A549 (cell line): Measurements from ENCODE around the gene SLCO3A1. TPM values are rescaled to one million over a fixed set of nuclear protein-coding genes. Genes with fewer than 3 reads are reported as not detected.

Source experiments
- ATAC-seq, 2 experiments: fragments of 200-7000 bp in 1 of 2; fragments of >200 bp in 1 of 2; cut with Nextera tagmentation in 1 of 2; cut with Tn5 transposase in 1 of 2; 3 replicates each; pipeline versions ENCODE4 v1.8.0 to v1.9.1; 2018 to 2020; ENCODE audit warnings: mild to moderate bottlenecking in 1 of 2, moderate library complexity in 1 of 2
- CTCF ChIA-PET: fragments of 300-600 bp; sonication (Branson Sonifier 250); formaldehyde crosslinking; extraction: SDS; loops from one replicate; lab custom pipeline; 2021; ENCODE audit warnings: antibody characterized with exemption, inconsistent platforms; lab: Yijun Ruan, JAX
- POLR2A ChIA-PET: fragments of 350-600 bp; formaldehyde crosslinking; extraction: SDS; loops from one replicate; lab custom pipeline; 2021; ENCODE audit warnings: antibody characterized with exemption, inconsistent platforms; lab: Yijun Ruan, JAX
- DNase-seq, 2 experiments: peaks; one replicate each; pipeline versions ENCODE4 v3.0.0 to v3.0.0-alpha.2; 2011 to 2016; ENCODE audit warnings: low read depth in 1 of 2, low spot score in 1 of 2
- FAIRE-seq: peaks from 2 replicates; lab custom pipeline; 2011; peaks lifted over from hg19 to GRCh38; lab: Jason Lieb, UNC
- H3K27ac ChIP-seq, 2 experiments: fragments of >200 bp; sonication (Bioruptor Twin); formaldehyde crosslinking; 3 replicates each; pipeline ENCODE4 v1.5.1; 2016 to 2017
- H3K4me1 ChIP-seq: fragments of >200 bp; sonication (Bioruptor Twin); formaldehyde crosslinking; 3 replicates; pipeline ENCODE4 v1.6.1; 2016
- H3K4me2 ChIP-seq: fragments of >200 bp; sonication (Bioruptor Twin); formaldehyde crosslinking; 3 replicates; pipeline ENCODE4 v1.6.1; 2016
- H3K4me3 ChIP-seq: fragments of >200 bp; sonication (Bioruptor Twin); formaldehyde crosslinking; 3 replicates; pipeline ENCODE4 v1.5.1; 2016
- H3K9me3 ChIP-seq: fragments of >200 bp; sonication (Bioruptor Twin); formaldehyde crosslinking; 3 replicates; pipeline ENCODE4 v1.6.1; 2016
- BHLHE40 ChIP-seq: IDR thresholded peaks from 2 replicates; pipeline ENCODE4 v1.6.1; 2012; ENCODE audit warnings: low read depth, low read length, inconsistent platforms
- CBX2 ChIP-seq: fragments of 200-600 bp; sonication (generic); IDR thresholded peaks from 2 replicates; pipeline ENCODE4 v1.6.1; 2016; ENCODE audit warnings: low read depth, mild to moderate bottlenecking, borderline replicate concordance
- CBX8 ChIP-seq: fragments of 200-600 bp; sonication (generic); IDR thresholded peaks from 2 replicates; pipeline ENCODE4 v1.6.1; 2016
- CHD2 ChIP-seq: fragments of 150-350 bp; IDR thresholded peaks from 2 replicates; pipeline ENCODE4 v1.6.1; 2014; ENCODE audit warnings: low read length; ENCODE audit not compliant: partially characterized antibody
- EHMT2 ChIP-seq: fragments of 200-600 bp; sonication (generic); IDR thresholded peaks from 2 replicates; pipeline ENCODE4 v1.6.1; 2016; ENCODE audit warnings: antibody characterized with exemption, low read depth, mild to moderate bottlenecking, moderate library complexity
- FOSL2 ChIP-seq, 2 experiments: fragments of 450-650 bp in 1 of 2; fragments of >200 bp in 1 of 2; sonication (Bioruptor Twin) in 1 of 2; formaldehyde crosslinking; IDR thresholded peaks; 2 replicates each; pipeline versions ENCODE4 v1.5.0 to v1.6.1; 2016 to 2020; ENCODE audit warnings: mild to moderate bottlenecking in 1 of 2, moderate library complexity in 1 of 2
- HOXB13 ChIP-seq: fragments of 250-450 bp; sonication (Bioruptor Pico); IDR thresholded peaks from 2 replicates; pipeline ENCODE4 v1.5.0; 2020; ENCODE audit warnings: low read depth, mild to moderate bottlenecking, moderate library complexity
- HOXB5 ChIP-seq: fragments of 250-450 bp; sonication (Bioruptor Pico); IDR thresholded peaks from 2 replicates; pipeline ENCODE4 v1.5.0; 2020; ENCODE audit warnings: mild to moderate bottlenecking, moderate library complexity
- JUN ChIP-seq, 2 experiments: fragments of >200 bp; sonication (Bioruptor Twin); formaldehyde crosslinking; IDR thresholded peaks; 2 replicates in 1 of 2; 3 replicates in 1 of 2; pipeline ENCODE4 v1.6.1; 2016 to 2017
- MAZ ChIP-seq: fragments of 150-350 bp; IDR thresholded peaks from 2 replicates; pipeline ENCODE4 v1.6.1; 2014; ENCODE audit warnings: antibody characterized with exemption, low read depth, low read length, borderline replicate concordance
- NPAS2 ChIP-seq: fragments of 250-450 bp; sonication (Bioruptor Pico); IDR thresholded peaks from 2 replicates; pipeline ENCODE4 v1.8.0; 2022; ENCODE audit warnings: mild to moderate bottlenecking, moderate library complexity, borderline replicate concordance
- PHF8 ChIP-seq: fragments of 200-600 bp; sonication (generic); IDR thresholded peaks from 2 replicates; pipeline ENCODE4 v1.6.1; 2016; ENCODE audit warnings: low read depth, mild to moderate bottlenecking, antibody characterized with exemption, moderate library complexity, borderline replicate concordance
- POLR2A ChIP-seq: IDR thresholded peaks from 2 replicates; pipeline ENCODE4 v1.6.1; 2012; ENCODE audit warnings: mild to moderate bottlenecking, low read length
- RNF2 ChIP-seq: fragments of 200-600 bp; sonication (generic); IDR thresholded peaks from 2 replicates; pipeline ENCODE4 v1.6.1; 2016; ENCODE audit warnings: low read depth, mild to moderate bottlenecking, antibody characterized with exemption, moderate library complexity, borderline replicate concordance
- SREBF2 ChIP-seq: fragments of 450-650 bp; IDR thresholded peaks from 2 replicates; pipeline ENCODE4 v1.6.1; 2014; ENCODE audit warnings: mild to moderate bottlenecking, moderate library complexity
- ZFP36 ChIP-seq: fragments of 450-650 bp; IDR thresholded peaks from 2 replicates; pipeline ENCODE4 v1.6.1; 2014; ENCODE audit warnings: borderline replicate concordance; ENCODE audit not compliant: partially characterized antibody
- ZNF302 ChIP-seq: fragments of 250-450 bp; sonication (Bioruptor Pico); IDR thresholded peaks from 2 replicates; pipeline ENCODE4 v1.9.0; 2021; ENCODE audit warnings: inconsistent platforms, mild to moderate bottlenecking, moderate library complexity
- WGBS: methylation state at CpG from one replicate; pipeline ENCODE4 v1.1.6; 2017; ENCODE audit errors: missing lambda C conversion rate; 5-methylcytosine and 5-hydroxymethylcytosine counted together
- polyA plus RNA-seq, 4 experiments: library from polyadenylated mRNA; depleted of rRNA in 3 of 4; stranded (reverse); fragments of >200 nt; fragmentation: RNase III in 1 of 4; extraction: RNeasy Plus Mini Kit Qiagen cat#74134 plus additional on column Dnase treatment in 1 of 4; gene quantifications; 2 replicates in 3 of 4; 3 replicates in 1 of 4; pipeline ENCODE4 v1.2.3, GENCODE V29; 2011 to 2017
- TF ChIP-seq, protein P1 (sequence below): fragments of 200-600 bp; sonication (generic); IDR thresholded peaks from 2 replicates; pipeline ENCODE4 v1.6.1; 2016; ENCODE audit warnings: antibody characterized with exemption, mild to moderate bottlenecking, moderate library complexity
- TF ChIP-seq, protein P2 (sequence below): fragments of 150-350 bp; IDR thresholded peaks from 2 replicates; pipeline ENCODE4 v1.6.1; 2014; ENCODE audit warnings: low read depth, mild to moderate bottlenecking, low read length
- TF ChIP-seq, protein P3 (sequence below): fragments of >200 bp; sonication (Bioruptor Twin); formaldehyde crosslinking; IDR thresholded peaks from 3 replicates; pipeline ENCODE4 v1.5.1; 2016

The SLCO3A1 gene
- polyA plus RNA-seq, 2 of the 4 experiments (the other 2 are of a cell fraction): 16.8 to 17.0 TPM

DNA sequence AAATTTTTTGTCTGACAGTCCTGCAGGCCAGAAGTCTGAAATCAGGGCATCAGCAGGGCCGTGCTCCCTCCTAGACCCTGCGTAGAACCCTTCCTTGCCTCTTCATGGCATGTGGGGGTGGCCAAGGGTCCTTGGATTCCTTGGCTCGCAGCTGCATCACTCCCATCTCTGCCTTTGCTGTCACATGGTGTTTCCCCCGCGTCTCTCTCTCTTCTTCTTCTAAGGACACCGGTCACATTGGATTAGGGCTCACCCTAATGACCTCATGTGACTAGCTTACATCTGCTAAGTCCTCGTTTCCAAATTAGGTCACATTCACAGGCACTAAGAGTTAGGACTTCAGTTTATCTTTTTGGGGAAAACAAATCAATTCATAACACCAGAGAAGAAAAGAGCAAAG lies 12.0 kb downstream of the SLCO3A1 start (continued):
- TF ChIP-seq, protein P1, sequence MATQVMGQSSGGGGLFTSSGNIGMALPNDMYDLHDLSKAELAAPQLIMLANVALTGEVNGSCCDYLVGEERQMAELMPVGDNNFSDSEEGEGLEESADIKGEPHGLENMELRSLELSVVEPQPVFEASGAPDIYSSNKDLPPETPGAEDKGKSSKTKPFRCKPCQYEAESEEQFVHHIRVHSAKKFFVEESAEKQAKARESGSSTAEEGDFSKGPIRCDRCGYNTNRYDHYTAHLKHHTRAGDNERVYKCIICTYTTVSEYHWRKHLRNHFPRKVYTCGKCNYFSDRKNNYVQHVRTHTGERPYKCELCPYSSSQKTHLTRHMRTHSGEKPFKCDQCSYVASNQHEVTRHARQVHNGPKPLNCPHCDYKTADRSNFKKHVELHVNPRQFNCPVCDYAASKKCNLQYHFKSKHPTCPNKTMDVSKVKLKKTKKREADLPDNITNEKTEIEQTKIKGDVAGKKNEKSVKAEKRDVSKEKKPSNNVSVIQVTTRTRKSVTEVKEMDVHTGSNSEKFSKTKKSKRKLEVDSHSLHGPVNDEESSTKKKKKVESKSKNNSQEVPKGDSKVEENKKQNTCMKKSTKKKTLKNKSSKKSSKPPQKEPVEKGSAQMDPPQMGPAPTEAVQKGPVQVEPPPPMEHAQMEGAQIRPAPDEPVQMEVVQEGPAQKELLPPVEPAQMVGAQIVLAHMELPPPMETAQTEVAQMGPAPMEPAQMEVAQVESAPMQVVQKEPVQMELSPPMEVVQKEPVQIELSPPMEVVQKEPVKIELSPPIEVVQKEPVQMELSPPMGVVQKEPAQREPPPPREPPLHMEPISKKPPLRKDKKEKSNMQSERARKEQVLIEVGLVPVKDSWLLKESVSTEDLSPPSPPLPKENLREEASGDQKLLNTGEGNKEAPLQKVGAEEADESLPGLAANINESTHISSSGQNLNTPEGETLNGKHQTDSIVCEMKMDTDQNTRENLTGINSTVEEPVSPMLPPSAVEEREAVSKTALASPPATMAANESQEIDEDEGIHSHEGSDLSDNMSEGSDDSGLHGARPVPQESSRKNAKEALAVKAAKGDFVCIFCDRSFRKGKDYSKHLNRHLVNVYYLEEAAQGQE: no peak

DNA sequence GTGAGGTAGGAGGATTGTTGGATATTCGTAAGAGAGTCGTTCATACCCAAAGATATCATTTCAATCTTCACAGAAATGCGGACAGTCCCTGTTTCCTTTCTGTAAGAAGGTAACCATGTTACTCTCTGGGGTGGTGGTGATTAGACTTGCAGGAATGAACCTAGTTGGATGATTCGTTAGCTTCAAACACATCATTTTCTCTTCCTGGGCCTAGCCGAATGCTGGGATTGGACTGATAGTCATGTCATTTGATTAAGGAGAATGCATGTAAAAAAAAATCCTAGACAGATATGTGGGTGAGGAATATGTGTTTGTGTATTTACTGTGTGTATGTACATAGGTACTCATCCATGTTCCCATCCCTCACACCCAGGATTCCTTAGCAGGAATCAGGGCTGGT lies 12.4 kb downstream of the SLCO3A1 start:
- no peak for TF ChIP-seq JUN (IDR thresholded peaks at IDR 0.05)
- no peak for TF ChIP-seq CBX2
- no peak for TF ChIP-seq ZNF302 (CRISPR knock-in tag)
- TF ChIP-seq HOXB13 (CRISPR knock-in tag): no peak
- TF ChIP-seq SREBF2: no peak
- TF ChIP-seq MAZ: no peak
- WGBS: 86% methylated on average over 5 of the region's 5 CpGs

DNA sequence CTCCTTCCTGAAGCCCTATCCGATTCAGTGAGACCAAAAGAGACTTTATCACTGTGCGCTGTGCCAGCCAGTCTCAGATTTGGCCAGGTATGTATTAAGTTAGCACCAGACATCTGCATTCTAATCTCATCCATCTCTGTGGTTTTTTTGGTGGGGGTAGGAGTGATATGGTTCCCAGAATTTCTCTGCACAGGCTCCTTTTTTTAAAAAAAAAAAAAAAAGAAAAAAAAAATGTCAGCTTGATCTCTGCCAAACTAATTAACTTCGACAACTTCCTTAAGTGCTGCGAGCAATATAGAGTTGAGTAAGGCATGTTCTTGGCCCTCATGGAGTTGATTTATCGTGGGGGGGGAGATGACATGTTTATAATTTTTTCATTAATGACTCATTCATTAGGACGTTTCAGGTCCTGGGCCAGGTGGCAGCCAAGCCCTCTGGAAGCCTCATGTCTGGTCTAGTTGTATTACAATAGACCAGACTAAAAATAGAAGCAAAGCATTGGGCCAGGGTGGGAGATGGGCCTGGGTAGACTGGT lies 12.9 kb downstream of the SLCO3A1 start:
- WGBS: 74% methylated on average over 6 of the region's 6 CpGs
- Histone ChIP-seq H3K4me1 (peaks cover 28% of the 10 kb centered on the region), H3K4me2 (peak overlapping the region; percentile 47; the same call in 2 of the 3 replicates), H3K4me3 (no peak overlapping the region), H3K27ac (peak overlapping the region in 1 of 2 experiments; percentile 79; a peak in 3 of 6 replicates), H3K9me3 (no peaks in the 10 kb centered on the region)
- POLR2A ChIA-PET: no interaction called here
- FAIRE-seq (no peak), ATAC-seq (no peak), DNase-seq (no peak)
- CTCF ChIA-PET: interaction anchor here (0.6 to 5.5 kb wide), 8 partner anchors 11 to 212 kb away, joined by 3 to 42 read pairs (median 6); partner anchors contain the start of gene SLCO3A1
- TF ChIP-seq NPAS2 (CRISPR knock-in tag): no peak
- no peak for TF ChIP-seq FOSL2 (IDR thresholded peaks at IDR 0.05)
- 0 out of 2 replicates have a peak, but pooled peaks have one; percentile 6 for TF ChIP-seq FOSL2 (CRISPR knock-in tag; IDR thresholded peaks at IDR 0.05)
- TF ChIP-seq ZFP36: no peak

More for the DNA sequence above, 12.4 kb downstream of the SLCO3A1 start:
- no peak for ATAC-seq
- ChIA-PET CTCF (interaction anchor here (1.0 to 5.5 kb wide), 5 partner anchors 12 to 213 kb away, joined by 3 to 42 read pairs (median 5); partner anchors contain the start of gene SLCO3A1), POLR2A (no interaction called here)
- peak; percentile 89 for FAIRE-seq
- no peak for DNase-seq
- Histone ChIP-seq H3K9me3 (no peaks in the 10 kb centered on the region), H3K4me1 (peaks cover 28% of the 10 kb centered on the region), H3K4me2 (no peak overlapping the region), H3K4me3 (no peak overlapping the region), H3K27ac (peak overlapping the region in 1 of 2 experiments; percentile 79; a peak in 2 of 6 replicates)

DNA sequence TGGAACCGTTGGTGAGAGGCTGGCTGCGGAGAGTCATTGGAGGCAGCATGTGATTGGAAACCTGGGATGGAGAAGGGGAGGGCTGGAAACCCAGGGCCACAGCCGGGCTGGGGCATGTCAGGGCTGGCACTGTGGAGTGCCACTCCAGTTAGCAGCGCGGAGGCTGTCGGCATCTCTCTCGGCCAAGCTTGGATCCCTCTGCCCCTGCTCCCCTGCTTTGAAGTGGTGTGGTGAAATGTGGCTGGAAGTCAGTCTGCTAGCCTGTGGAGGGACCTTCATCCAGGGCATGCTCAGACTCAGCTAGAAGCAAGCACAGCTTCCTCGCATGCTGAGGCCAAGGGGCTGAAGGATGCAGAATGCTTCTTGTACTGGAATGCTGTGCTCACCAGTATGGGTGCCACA lies 13.5 kb downstream of the SLCO3A1 start:
- ATAC-seq (peak; percentile 51 to 56; a peak in 5 of 6 replicates), FAIRE-seq (no peak), DNase-seq (no peak)
- ChIA-PET CTCF (interaction anchor here (0.6 to 2.4 kb wide), 13 partner anchors 10 to 811 kb away, joined by 3 to 12 read pairs (median 4); partner anchors contain the start of gene SLCO3A1), POLR2A (interaction anchor here (1.2 to 1.4 kb wide), 3 partner anchors 13 to 99 kb away, joined by 3 to 17 read pairs (median 7); partner anchors contain the start of gene SLCO3A1)
- Histone ChIP-seq H3K4me1 (peaks cover 28% of the 10 kb centered on the region), H3K4me2 (peak overlapping the region; percentile 47), H3K27ac (peak overlapping the region; percentile 40 to 79), H3K9me3 (no peaks in the 10 kb centered on the region), H3K4me3 (no peak overlapping the region)
- TF ChIP-seq RNF2: no peak
- TF ChIP-seq, protein P2, sequence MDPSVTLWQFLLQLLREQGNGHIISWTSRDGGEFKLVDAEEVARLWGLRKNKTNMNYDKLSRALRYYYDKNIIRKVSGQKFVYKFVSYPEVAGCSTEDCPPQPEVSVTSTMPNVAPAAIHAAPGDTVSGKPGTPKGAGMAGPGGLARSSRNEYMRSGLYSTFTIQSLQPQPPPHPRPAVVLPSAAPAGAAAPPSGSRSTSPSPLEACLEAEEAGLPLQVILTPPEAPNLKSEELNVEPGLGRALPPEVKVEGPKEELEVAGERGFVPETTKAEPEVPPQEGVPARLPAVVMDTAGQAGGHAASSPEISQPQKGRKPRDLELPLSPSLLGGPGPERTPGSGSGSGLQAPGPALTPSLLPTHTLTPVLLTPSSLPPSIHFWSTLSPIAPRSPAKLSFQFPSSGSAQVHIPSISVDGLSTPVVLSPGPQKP: no peak
- no peak for TF ChIP-seq BHLHE40
- TF ChIP-seq NPAS2 (CRISPR knock-in tag): no peak
- TF ChIP-seq ZFP36: no peak
- no peak for TF ChIP-seq PHF8
- no peak for TF ChIP-seq HOXB5
- TF ChIP-seq CHD2: no peak
- no peak for TF ChIP-seq CBX8
- TF ChIP-seq POLR2A: no peak
- no peak for TF ChIP-seq CBX2
- TF ChIP-seq EHMT2: no peak
- TF ChIP-seq, protein P3, sequence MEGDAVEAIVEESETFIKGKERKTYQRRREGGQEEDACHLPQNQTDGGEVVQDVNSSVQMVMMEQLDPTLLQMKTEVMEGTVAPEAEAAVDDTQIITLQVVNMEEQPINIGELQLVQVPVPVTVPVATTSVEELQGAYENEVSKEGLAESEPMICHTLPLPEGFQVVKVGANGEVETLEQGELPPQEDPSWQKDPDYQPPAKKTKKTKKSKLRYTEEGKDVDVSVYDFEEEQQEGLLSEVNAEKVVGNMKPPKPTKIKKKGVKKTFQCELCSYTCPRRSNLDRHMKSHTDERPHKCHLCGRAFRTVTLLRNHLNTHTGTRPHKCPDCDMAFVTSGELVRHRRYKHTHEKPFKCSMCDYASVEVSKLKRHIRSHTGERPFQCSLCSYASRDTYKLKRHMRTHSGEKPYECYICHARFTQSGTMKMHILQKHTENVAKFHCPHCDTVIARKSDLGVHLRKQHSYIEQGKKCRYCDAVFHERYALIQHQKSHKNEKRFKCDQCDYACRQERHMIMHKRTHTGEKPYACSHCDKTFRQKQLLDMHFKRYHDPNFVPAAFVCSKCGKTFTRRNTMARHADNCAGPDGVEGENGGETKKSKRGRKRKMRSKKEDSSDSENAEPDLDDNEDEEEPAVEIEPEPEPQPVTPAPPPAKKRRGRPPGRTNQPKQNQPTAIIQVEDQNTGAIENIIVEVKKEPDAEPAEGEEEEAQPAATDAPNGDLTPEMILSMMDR: no peak
- WGBS: 90% methylated on average over 8 of the region's 8 CpGs
